ENCODE results near the gene CEP295NL. TPM values are rescaled to one million over a fixed set of nuclear protein-coding genes. Genes with fewer than 3 reads are reported as not detected.
A peak's percentile ranks its signal among the peaks of the same experiment; 100 is the strongest.

CEP295NL gene
- total and polyA plus RNA-seq, 2 of the 13 experiments (the other 11 are each of a cell fraction or from before 2014, with no cell fraction given) = not detected

DNA sequence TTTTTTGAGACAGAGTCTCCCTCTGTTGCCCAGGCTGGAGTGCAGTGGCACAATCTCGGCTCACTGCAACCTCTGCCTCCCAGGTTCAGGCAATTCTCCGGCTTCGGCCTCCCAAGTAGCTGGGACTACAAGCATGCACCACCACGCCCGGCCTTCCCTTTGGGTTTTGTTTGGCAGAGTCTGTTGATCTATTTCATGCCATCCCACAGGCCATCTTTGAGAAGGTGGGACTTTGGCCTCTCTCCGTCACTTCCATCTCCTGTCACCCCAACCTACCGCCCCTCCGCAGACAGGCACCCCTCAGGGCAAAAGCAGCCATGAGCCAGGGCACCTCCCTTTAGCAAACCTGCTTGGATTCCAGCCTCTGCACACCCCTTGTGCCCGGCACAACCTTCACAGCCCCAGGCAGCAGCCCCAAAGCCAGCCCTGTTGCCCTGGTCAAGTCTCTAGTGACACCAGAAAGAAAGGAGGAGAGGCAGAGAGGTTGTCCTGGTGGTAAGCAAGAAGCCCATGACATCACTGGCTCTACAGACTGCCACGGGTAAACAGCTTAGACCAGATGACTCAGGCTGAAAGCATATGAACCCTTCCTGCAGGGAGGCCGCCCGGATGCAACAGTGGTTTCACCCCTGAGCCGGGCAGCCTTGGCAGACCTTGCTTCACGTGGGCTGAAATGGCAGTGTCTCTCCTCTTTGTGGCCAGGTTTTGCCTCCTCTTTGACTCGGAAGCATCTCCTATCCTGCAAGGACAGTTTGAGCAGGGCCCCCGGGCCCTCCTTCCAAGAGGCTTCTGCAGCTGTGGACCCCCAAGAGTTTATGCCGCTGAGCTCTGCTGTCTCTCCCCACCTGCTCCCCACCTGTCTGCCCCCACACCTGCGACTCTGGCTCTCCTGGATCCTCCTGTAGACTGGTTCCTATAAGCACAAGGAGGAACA is 30.3 kb upstream of the CEP295NL start (continued):
- TF ChIP-seq, protein P1, sequence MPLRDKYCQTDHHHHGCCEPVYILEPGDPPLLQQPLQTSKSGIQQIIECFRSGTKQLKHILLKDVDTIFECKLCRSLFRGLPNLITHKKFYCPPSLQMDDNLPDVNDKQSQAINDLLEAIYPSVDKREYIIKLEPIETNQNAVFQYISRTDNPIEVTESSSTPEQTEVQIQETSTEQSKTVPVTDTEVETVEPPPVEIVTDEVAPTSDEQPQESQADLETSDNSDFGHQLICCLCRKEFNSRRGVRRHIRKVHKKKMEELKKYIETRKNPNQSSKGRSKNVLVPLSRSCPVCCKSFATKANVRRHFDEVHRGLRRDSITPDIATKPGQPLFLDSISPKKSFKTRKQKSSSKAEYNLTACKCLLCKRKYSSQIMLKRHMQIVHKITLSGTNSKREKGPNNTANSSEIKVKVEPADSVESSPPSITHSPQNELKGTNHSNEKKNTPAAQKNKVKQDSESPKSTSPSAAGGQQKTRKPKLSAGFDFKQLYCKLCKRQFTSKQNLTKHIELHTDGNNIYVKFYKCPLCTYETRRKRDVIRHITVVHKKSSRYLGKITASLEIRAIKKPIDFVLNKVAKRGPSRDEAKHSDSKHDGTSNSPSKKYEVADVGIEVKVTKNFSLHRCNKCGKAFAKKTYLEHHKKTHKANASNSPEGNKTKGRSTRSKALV (CRISPR knock-in tag; IDR thresholded peaks at IDR 0.05) = 0 out of 2 replicates have a peak, but pooled peaks have one; percentile 37
- TF ChIP-seq ZNF446 (CRISPR knock-in tag; IDR thresholded peaks at IDR 0.05) (no peak), XBP1 (CRISPR knock-in tag; IDR thresholded peaks at IDR 0.05) (no peak), SUZ12 (IDR thresholded peaks at IDR 0.05; ENCODE audit: low read depth, low read length) (no peak), FOXM1 (CRISPR knock-in tag; IDR thresholded peaks at IDR 0.05) (no peak), U2AF1 (optimal IDR thresholded peaks at IDR 0.05; ENCODE audit: low read depth, low read length) (no peak)
- TF ChIP-seq, protein P2, sequence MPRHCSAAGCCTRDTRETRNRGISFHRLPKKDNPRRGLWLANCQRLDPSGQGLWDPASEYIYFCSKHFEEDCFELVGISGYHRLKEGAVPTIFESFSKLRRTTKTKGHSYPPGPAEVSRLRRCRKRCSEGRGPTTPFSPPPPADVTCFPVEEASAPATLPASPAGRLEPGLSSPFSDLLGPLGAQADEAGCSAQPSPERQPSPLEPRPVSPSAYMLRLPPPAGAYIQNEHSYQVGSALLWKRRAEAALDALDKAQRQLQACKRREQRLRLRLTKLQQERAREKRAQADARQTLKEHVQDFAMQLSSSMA (CRISPR knock-in tag; IDR thresholded peaks at IDR 0.05) = no peak
- TF ChIP-seq, protein P3, sequence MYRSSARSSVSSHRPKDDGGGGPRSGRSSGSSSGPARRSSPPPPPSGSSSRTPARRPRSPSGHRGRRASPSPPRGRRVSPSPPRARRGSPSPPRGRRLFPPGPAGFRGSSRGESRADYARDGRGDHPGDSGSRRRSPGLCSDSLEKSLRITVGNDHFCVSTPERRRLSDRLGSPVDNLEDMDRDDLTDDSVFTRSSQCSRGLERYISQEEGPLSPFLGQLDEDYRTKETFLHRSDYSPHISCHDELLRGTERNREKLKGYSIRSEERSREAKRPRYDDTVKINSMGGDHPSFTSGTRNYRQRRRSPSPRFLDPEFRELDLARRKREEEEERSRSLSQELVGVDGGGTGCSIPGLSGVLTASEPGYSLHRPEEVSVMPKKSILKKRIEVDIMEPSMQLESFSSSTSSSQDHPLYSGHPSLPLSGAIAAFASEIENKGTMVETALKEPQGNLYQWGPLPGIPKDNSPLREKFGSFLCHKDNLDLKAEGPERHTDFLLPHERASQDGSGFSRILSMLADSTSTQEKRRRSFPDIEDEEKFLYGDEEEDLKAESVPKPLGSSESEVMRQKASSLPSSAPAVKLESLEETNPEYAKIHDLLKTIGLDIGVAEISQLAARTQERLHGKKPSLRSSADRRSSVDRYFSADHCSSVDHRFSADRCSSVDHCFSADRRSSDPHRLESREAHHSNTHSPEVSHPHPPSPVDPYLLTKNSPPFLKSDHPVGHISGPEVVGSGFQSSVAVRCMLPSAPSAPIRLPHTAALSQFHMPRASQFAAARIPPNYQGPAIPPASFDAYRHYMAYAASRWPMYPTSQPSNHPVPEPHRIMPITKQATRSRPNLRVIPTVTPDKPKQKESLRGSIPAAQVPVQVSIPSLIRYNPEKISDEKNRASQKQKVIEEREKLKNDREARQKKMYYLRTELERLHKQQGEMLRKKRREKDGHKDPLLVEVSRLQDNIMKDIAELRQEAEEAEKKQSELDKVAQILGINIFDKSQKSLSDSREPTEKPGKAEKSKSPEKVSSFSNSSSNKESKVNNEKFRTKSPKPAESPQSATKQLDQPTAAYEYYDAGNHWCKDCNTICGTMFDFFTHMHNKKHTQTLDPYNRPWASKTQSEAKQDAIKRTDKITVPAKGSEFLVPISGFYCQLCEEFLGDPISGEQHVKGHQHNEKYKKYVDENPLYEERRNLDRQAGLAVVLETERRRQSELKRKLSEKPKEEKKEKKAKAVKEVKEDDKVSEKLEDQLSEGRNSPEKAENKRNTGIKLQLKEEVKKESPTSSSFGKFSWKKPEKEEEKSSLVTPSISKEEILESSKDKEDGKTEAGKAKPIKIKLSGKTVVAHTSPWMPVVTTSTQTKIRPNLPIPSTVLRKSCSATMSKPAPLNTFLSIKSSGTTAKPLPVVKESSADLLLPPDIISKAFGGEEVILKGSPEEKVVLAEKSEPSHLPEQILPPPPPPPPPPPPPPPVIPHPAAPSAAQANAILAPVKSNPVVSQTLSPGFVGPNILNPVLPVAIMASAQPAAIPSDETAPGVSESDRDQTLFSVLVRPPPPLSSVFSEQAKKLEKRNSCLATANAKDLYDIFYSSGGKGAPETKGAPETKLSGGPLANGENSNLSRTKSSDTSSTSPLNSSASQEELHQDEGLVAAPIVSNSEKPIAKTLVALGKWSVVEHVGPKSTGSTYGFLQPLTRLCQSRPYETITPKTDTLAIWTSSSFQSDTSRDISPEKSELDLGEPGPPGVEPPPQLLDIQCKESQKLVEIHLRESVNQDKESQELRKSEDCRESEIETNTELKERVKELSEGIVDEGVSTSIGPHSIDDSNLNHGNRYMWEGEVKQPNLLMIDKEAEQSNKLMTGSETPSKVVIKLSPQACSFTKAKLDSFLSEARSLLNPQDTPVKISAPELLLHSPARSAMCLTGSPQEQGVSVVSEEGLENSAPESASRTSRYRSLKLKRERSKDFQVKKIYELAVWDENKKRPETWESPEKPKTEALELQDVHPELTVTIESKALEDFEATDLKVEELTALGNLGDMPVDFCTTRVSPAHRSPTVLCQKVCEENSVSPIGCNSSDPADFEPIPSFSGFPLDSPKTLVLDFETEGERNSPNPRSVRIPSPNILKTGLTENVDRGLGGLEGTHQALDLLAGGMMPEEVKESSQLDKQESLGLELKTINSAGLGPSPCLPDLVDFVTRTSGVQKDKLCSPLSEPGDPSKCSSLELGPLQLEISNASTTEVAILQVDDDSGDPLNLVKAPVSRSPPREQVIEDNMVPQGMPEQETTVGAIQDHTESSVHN (CRISPR knock-in tag; IDR thresholded peaks at IDR 0.05) = no peak
- TF ChIP-seq, protein P4, sequence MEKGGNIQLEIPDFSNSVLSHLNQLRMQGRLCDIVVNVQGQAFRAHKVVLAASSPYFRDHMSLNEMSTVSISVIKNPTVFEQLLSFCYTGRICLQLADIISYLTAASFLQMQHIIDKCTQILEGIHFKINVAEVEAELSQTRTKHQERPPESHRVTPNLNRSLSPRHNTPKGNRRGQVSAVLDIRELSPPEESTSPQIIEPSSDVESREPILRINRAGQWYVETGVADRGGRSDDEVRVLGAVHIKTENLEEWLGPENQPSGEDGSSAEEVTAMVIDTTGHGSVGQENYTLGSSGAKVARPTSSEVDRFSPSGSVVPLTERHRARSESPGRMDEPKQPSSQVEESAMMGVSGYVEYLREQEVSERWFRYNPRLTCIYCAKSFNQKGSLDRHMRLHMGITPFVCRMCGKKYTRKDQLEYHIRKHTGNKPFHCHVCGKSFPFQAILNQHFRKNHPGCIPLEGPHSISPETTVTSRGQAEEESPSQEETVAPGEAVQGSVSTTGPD (CRISPR knock-in tag; IDR thresholded peaks at IDR 0.05) = no peak
- TF ChIP-seq, protein P5, sequence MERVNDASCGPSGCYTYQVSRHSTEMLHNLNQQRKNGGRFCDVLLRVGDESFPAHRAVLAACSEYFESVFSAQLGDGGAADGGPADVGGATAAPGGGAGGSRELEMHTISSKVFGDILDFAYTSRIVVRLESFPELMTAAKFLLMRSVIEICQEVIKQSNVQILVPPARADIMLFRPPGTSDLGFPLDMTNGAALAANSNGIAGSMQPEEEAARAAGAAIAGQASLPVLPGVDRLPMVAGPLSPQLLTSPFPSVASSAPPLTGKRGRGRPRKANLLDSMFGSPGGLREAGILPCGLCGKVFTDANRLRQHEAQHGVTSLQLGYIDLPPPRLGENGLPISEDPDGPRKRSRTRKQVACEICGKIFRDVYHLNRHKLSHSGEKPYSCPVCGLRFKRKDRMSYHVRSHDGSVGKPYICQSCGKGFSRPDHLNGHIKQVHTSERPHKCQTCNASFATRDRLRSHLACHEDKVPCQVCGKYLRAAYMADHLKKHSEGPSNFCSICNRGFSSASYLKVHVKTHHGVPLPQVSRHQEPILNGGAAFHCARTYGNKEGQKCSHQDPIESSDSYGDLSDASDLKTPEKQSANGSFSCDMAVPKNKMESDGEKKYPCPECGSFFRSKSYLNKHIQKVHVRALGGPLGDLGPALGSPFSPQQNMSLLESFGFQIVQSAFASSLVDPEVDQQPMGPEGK (CRISPR knock-in tag; IDR thresholded peaks at IDR 0.05) = no peak

Data from HepG2 (cell line).